ENCODE results near the gene SLC5A11.
"Not testable (repeated sequence)": the region's sequence is repeated elsewhere in the genome, so short reads cannot be mapped to it uniquely, and the experiment has no call there.

The SLC5A11 gene

GRCh38 chr16:24845726-24846547 lies at the start of gene SLC5A11:
SLC5A11 (plus strand) TSS chr16:24845963; CDS start chr16:24858644, 12,681 bp downstream.
- H3K4me3 ChIP-seq (ENCODE audit: low read depth in 1 of 5, low read length in 5 of 5) = no peak within 1 kb of the TSS
- no peak within 1 kb of the TSS for H3K27ac ChIP-seq (ENCODE audit: low read depth, low read length)
- H3K36me3 ChIP-seq (ENCODE audit: control insufficient read depth in 5 of 5, insufficient read depth in 5 of 5, low read length in 5 of 5) = no peaks in the 10 kb centered on the region
- H3K27me3 ChIP-seq (ENCODE audit: control insufficient read depth in 5 of 5, insufficient read depth in 4 of 5, low read length in 5 of 5) = peaks cover 0 to 2% (median 0%) of the 10 kb centered on the region in 5 donors
- no peaks in the 10 kb centered on the region for H3K4me1 ChIP-seq (ENCODE audit: control insufficient read depth in 5 of 5, insufficient read depth in 5 of 5, low read length in 5 of 5)
- H3K9ac ChIP-seq (ENCODE audit: low read length in 5 of 5) = no peak within 1 kb of the TSS
- H3K9me3 ChIP-seq (ENCODE audit: control insufficient read depth in 5 of 5, low read length in 5 of 5) = no peaks in the 10 kb centered on the region

- peaks cover 67 to 97% (median 85%) of the 10 kb centered on the region in 5 donors for H3K36me3 ChIP-seq (ENCODE audit: control insufficient read depth in 5 of 5, insufficient read depth in 5 of 5, low read length in 5 of 5)
- H3K27ac ChIP-seq (ENCODE audit: low read depth, low read length) = no peak overlapping the region
- no peaks in the 10 kb centered on the region for H3K27me3 ChIP-seq (ENCODE audit: control insufficient read depth in 5 of 5, insufficient read depth in 4 of 5, low read length in 5 of 5)
- H3K4me3 ChIP-seq (ENCODE audit: low read depth in 1 of 5, low read length in 5 of 5) = no peak overlapping the region
- no peak overlapping the region for H3K9ac ChIP-seq (ENCODE audit: low read length in 5 of 5)
- no peaks in the 10 kb centered on the region for H3K4me1 ChIP-seq (ENCODE audit: control insufficient read depth in 5 of 5, insufficient read depth in 5 of 5, low read length in 5 of 5)
- H3K9me3 ChIP-seq (ENCODE audit: control insufficient read depth in 5 of 5, low read length in 5 of 5) = no peaks in the 10 kb centered on the region
These were observed 45.2 kb upstream of the SLC5A11 start for GRCh38 chr16:24800586-24800985.

- Histone ChIP-seq H3K36me3 (ENCODE audit: control insufficient read depth in 5 of 5, insufficient read depth in 5 of 5, low read length in 5 of 5) (peaks cover 65 to 99% (median 86%) of the 10 kb centered on the region in 5 donors), H3K27me3 (ENCODE audit: control insufficient read depth in 5 of 5, insufficient read depth in 4 of 5, low read length in 5 of 5) (no peaks in the 10 kb centered on the region), H3K4me1 (ENCODE audit: control insufficient read depth in 5 of 5, insufficient read depth in 5 of 5, low read length in 5 of 5) (no peaks in the 10 kb centered on the region), H3K27ac (ENCODE audit: low read depth, low read length) (no peak overlapping the region), H3K9me3 (ENCODE audit: control insufficient read depth in 5 of 5, low read length in 5 of 5) (no peaks in the 10 kb centered on the region), H3K9ac (ENCODE audit: low read length in 5 of 5) (no peak overlapping the region), H3K4me3 (ENCODE audit: low read depth in 1 of 5, low read length in 5 of 5) (no peak overlapping the region)
These were observed 43.9 kb upstream of the SLC5A11 start for GRCh38 chr16:24801761-24802302.

- Histone ChIP-seq H3K4me3 (ENCODE audit: low read depth in 1 of 5, low read length in 5 of 5) (no peak overlapping the region), H3K9ac (ENCODE audit: low read length in 5 of 5) (no peak overlapping the region), H3K4me1 (ENCODE audit: control insufficient read depth in 5 of 5, insufficient read depth in 5 of 5, low read length in 5 of 5) (peaks cover 0 to 9% (median 5%) of the 10 kb centered on the region in 5 donors), H3K9me3 (ENCODE audit: control insufficient read depth in 5 of 5, low read length in 5 of 5) (no peaks in the 10 kb centered on the region), H3K36me3 (ENCODE audit: control insufficient read depth in 5 of 5, insufficient read depth in 5 of 5, low read length in 5 of 5) (peaks cover 56 to 98% (median 88%) of the 10 kb centered on the region in 5 donors), H3K27me3 (ENCODE audit: control insufficient read depth in 5 of 5, insufficient read depth in 4 of 5, low read length in 5 of 5) (no peaks in the 10 kb centered on the region), H3K27ac (ENCODE audit: low read depth, low read length) (no peak overlapping the region)
These were observed 40.3 kb upstream of the SLC5A11 start for GRCh38 chr16:24805484-24805883.

- peaks cover 56 to 97% (median 89%) of the 10 kb centered on the region in 5 donors for H3K36me3 ChIP-seq (ENCODE audit: control insufficient read depth in 5 of 5, insufficient read depth in 5 of 5, low read length in 5 of 5)
- no peak overlapping the region for H3K9ac ChIP-seq (ENCODE audit: low read length in 5 of 5)
- no peak overlapping the region for H3K27ac ChIP-seq (ENCODE audit: low read depth, low read length)
- no peak overlapping the region for H3K4me3 ChIP-seq (ENCODE audit: low read depth in 1 of 5, low read length in 5 of 5)
- no peaks in the 10 kb centered on the region for H3K9me3 ChIP-seq (ENCODE audit: control insufficient read depth in 5 of 5, low read length in 5 of 5)
- no peaks in the 10 kb centered on the region for H3K27me3 ChIP-seq (ENCODE audit: control insufficient read depth in 5 of 5, insufficient read depth in 4 of 5, low read length in 5 of 5)
- peaks cover 0 to 9% (median 5%) of the 10 kb centered on the region in 5 donors for H3K4me1 ChIP-seq (ENCODE audit: control insufficient read depth in 5 of 5, insufficient read depth in 5 of 5, low read length in 5 of 5)
These were observed 38.5 kb upstream of the SLC5A11 start for GRCh38 chr16:24807301-24807700.

- no peak overlapping the region for H3K27ac ChIP-seq (ENCODE audit: low read depth, low read length)
These were observed 34.6 kb upstream of the SLC5A11 start for GRCh38 chr16:24810951-24811843.

GRCh38 chr16:24812813-24813212 lies 33.0 kb upstream of the SLC5A11 start:
- H3K36me3 ChIP-seq (ENCODE audit: control insufficient read depth in 5 of 5, insufficient read depth in 5 of 5, low read length in 5 of 5) = peaks cover 57 to 97% (median 89%) of the 10 kb centered on the region in 5 donors
- not testable (repeated sequence) for H3K9ac ChIP-seq (ENCODE audit: low read length in 5 of 5); H3K4me1 ChIP-seq (ENCODE audit: control insufficient read depth in 5 of 5, insufficient read depth in 5 of 5, low read length in 5 of 5); H3K9me3 ChIP-seq (ENCODE audit: control insufficient read depth in 5 of 5, low read length in 5 of 5); H3K4me3 ChIP-seq (ENCODE audit: low read depth in 1 of 5, low read length in 5 of 5); H3K27me3 ChIP-seq (ENCODE audit: control insufficient read depth in 5 of 5, insufficient read depth in 4 of 5, low read length in 5 of 5); H3K27ac ChIP-seq (ENCODE audit: low read depth, low read length)

More at GRCh38 chr16:24810951-24811843, 34.6 kb upstream of the SLC5A11 start:
- Histone ChIP-seq H3K27me3 (ENCODE audit: control insufficient read depth in 5 of 5, insufficient read depth in 4 of 5, low read length in 5 of 5) (no peaks in the 10 kb centered on the region), H3K4me3 (ENCODE audit: low read depth in 1 of 5, low read length in 5 of 5) (no peak overlapping the region), H3K4me1 (ENCODE audit: control insufficient read depth in 5 of 5, insufficient read depth in 5 of 5, low read length in 5 of 5) (peaks cover 0 to 9% (median 5%) of the 10 kb centered on the region in 5 donors), H3K36me3 (ENCODE audit: control insufficient read depth in 5 of 5, insufficient read depth in 5 of 5, low read length in 5 of 5) (peaks cover 56 to 97% (median 88%) of the 10 kb centered on the region in 5 donors), H3K9me3 (ENCODE audit: control insufficient read depth in 5 of 5, low read length in 5 of 5) (no peaks in the 10 kb centered on the region), H3K9ac (ENCODE audit: low read length in 5 of 5) (no peak overlapping the region)

GRCh38 chr16:24815021-24815420 lies 30.7 kb upstream of the SLC5A11 start:
- no peak overlapping the region for H3K27ac ChIP-seq (ENCODE audit: low read depth, low read length)
- peaks cover 46 to 97% (median 90%) of the 10 kb centered on the region in 5 donors for H3K36me3 ChIP-seq (ENCODE audit: control insufficient read depth in 5 of 5, insufficient read depth in 5 of 5, low read length in 5 of 5)
- H3K9ac ChIP-seq (ENCODE audit: low read length in 5 of 5) = no peak overlapping the region
- no peak overlapping the region for H3K4me3 ChIP-seq (ENCODE audit: low read depth in 1 of 5, low read length in 5 of 5)
- H3K27me3 ChIP-seq (ENCODE audit: control insufficient read depth in 5 of 5, insufficient read depth in 4 of 5, low read length in 5 of 5) = no peaks in the 10 kb centered on the region
- H3K9me3 ChIP-seq (ENCODE audit: control insufficient read depth in 5 of 5, low read length in 5 of 5) = no peaks in the 10 kb centered on the region
- H3K4me1 ChIP-seq (ENCODE audit: control insufficient read depth in 5 of 5, insufficient read depth in 5 of 5, low read length in 5 of 5) = peaks cover 0 to 11% (median 8%) of the 10 kb centered on the region in 5 donors

GRCh38 chr16:24816688-24817087 lies 29.1 kb upstream of the SLC5A11 start:
- no peak overlapping the region for H3K27ac ChIP-seq (ENCODE audit: low read depth, low read length)
- no peaks in the 10 kb centered on the region for H3K27me3 ChIP-seq (ENCODE audit: control insufficient read depth in 5 of 5, insufficient read depth in 4 of 5, low read length in 5 of 5)
- H3K9me3 ChIP-seq (ENCODE audit: control insufficient read depth in 5 of 5, low read length in 5 of 5) = no peaks in the 10 kb centered on the region
- H3K36me3 ChIP-seq (ENCODE audit: control insufficient read depth in 5 of 5, insufficient read depth in 5 of 5, low read length in 5 of 5) = peaks cover 36 to 98% (median 91%) of the 10 kb centered on the region in 5 donors
- H3K9ac ChIP-seq (ENCODE audit: low read length in 5 of 5) = no peak overlapping the region
- H3K4me3 ChIP-seq (ENCODE audit: low read depth in 1 of 5, low read length in 5 of 5) = no peak overlapping the region
- H3K4me1 ChIP-seq (ENCODE audit: control insufficient read depth in 5 of 5, insufficient read depth in 5 of 5, low read length in 5 of 5) = peaks cover 0 to 11% (median 9%) of the 10 kb centered on the region in 5 donors

Data from subcutaneous abdominal adipose tissue (tissue), 5 donors.